Panc1 (cell line): ENCODE data around the gene ARHGEF6.

Experiments
- CTCF ChIP-seq: fragments of 450-650 bp; IDR thresholded peaks from 2 replicates; pipeline ENCODE4 v1.5.1; 2017; ENCODE audit warnings: mild to moderate bottlenecking
- POLR2AphosphoS5 ChIP-seq: IDR thresholded peaks from 2 replicates; pipeline ENCODE4 v1.6.1; 2012; ENCODE audit warnings: mild to moderate bottlenecking, low read depth, low read length, moderate library complexity
- REST ChIP-seq, 2 experiments: IDR thresholded peaks; 2 replicates each; pipeline ENCODE4 v1.6.1; 2011 to 2012; ENCODE audit warnings: low read depth in 2 of 2, control low read depth in 1 of 2, low read length in 1 of 2, mild to moderate bottlenecking in 1 of 2, moderate library complexity in 1 of 2; ENCODE audit not compliant: insufficient read depth in 1 of 2
- SIN3A ChIP-seq: IDR thresholded peaks from 2 replicates; pipeline ENCODE4 v1.6.1; 2012; ENCODE audit warnings: low read depth, mild to moderate bottlenecking, low read length, moderate library complexity, borderline replicate concordance; ENCODE audit not compliant: insufficient read depth
- TCF7L2 ChIP-seq: IDR thresholded peaks from 2 replicates; pipeline ENCODE4 v1.6.1; 2011; ENCODE audit warnings: mild to moderate bottlenecking, low read depth, low read length, inconsistent platforms

GRCh38 chrX:136747003-136747986, 33.4 kb downstream of the ARHGEF6 start:
- no peak for TF ChIP-seq CTCF
- TF ChIP-seq TCF7L2: no peak
- no peak for TF ChIP-seq SIN3A
- TF ChIP-seq REST (IDR thresholded peaks at IDR 0.05; ENCODE audit: insufficient read depth in 1 of 2, low read depth in 2 of 2, low read length in 1 of 2): no peak
- no peak for TF ChIP-seq POLR2AphosphoS5
